ENCODE measurements around the gene ADGRB2.

DNA sequence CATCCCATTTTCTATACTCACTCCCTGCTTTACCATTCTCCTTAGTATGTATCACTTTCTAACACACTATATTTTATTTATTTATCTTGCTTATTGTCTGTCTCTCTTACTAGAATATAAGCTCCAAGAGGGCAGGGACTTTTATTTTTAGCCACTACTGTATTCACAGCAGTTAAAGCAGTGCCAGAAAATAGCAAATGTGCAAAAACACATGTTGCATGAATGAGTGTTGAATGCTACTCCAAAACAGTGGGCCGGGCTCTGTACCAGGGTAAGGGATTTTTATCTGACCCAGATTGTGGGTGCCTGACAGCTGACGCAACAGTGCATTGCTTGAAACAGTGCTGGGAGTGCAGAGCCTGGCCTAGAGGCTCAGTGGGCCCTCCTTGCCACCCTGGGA is 85.0 kb downstream of the ADGRB2 start:
- no peak for TF ChIP-seq EZH2 (IDR thresholded peaks at IDR 0.05; ENCODE audit: borderline replicate concordance, low read length)
- TF ChIP-seq, protein P1, sequence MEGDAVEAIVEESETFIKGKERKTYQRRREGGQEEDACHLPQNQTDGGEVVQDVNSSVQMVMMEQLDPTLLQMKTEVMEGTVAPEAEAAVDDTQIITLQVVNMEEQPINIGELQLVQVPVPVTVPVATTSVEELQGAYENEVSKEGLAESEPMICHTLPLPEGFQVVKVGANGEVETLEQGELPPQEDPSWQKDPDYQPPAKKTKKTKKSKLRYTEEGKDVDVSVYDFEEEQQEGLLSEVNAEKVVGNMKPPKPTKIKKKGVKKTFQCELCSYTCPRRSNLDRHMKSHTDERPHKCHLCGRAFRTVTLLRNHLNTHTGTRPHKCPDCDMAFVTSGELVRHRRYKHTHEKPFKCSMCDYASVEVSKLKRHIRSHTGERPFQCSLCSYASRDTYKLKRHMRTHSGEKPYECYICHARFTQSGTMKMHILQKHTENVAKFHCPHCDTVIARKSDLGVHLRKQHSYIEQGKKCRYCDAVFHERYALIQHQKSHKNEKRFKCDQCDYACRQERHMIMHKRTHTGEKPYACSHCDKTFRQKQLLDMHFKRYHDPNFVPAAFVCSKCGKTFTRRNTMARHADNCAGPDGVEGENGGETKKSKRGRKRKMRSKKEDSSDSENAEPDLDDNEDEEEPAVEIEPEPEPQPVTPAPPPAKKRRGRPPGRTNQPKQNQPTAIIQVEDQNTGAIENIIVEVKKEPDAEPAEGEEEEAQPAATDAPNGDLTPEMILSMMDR (conservative IDR thresholded peaks at IDR 0.05 in 1 of 2, IDR thresholded peaks at IDR 0.05 in 1 of 2; ENCODE audit: extremely low read depth in 1 of 2, insufficient read depth in 1 of 2, low read depth in 1 of 2, low read length in 2 of 2), result no peak

Data from mammary epithelial cell (primary cell).